CD4-positive, CD25-positive, alpha-beta regulatory T cell (primary cell): Measurements from ENCODE around the gene NSG1. TPM values are rescaled to one million over a fixed set of nuclear protein-coding genes. Genes with fewer than 3 reads are reported as not detected.

Experiments
- ATAC-seq, 2 donors: fragments of 150-1000 bp; cut with Tn5 transposase; one replicate each; pipeline ENCODE4 v1.10.0; 2021; ENCODE audit warnings: low read depth in 2 of 2, moderate number of reproducible peaks in 2 of 2, moderate library complexity in 1 of 2
- DNase-seq, 3 donors: peaks; one replicate each; pipeline versions ENCODE4 v3.0.0 to v3.0.0-alpha.2; 2012 to 2022; ENCODE audit warnings: mixed read lengths in 1 of 3
- H3K27ac ChIP-seq: one replicate; pipeline ENCODE4 v1.7.0; 2013; ENCODE audit warnings: mild to moderate bottlenecking, low read length; ENCODE audit not compliant: insufficient read depth, poor library complexity, severe bottlenecking
- H3K27me3 ChIP-seq: one replicate; pipeline ENCODE4 v1.7.0; 2013; ENCODE audit warnings: low read length; ENCODE audit not compliant: control insufficient read depth, insufficient read depth
- H3K36me3 ChIP-seq: one replicate; pipeline ENCODE4 v1.7.0; 2013; ENCODE audit warnings: mild to moderate bottlenecking, low read length, moderate library complexity; ENCODE audit not compliant: control insufficient read depth, insufficient read depth
- H3K4me1 ChIP-seq: 2 replicates; pipeline ENCODE4 v1.7.0; 2013; ENCODE audit warnings: mild to moderate bottlenecking, low read length; ENCODE audit not compliant: insufficient read depth, control insufficient read depth, poor library complexity, severe bottlenecking
- H3K4me3 ChIP-seq: one replicate; pipeline ENCODE4 v1.7.0; 2013; ENCODE audit warnings: low read depth, mild to moderate bottlenecking, low read length, moderate library complexity
- H3K9me3 ChIP-seq, 2 experiments: 1 replicate in 1 of 2; 2 replicates in 1 of 2; pipeline ENCODE4 v1.7.0; 2013; ENCODE audit warnings: low read length in 2 of 2, mild to moderate bottlenecking in 1 of 2, moderate library complexity in 1 of 2; ENCODE audit not compliant: control insufficient read depth in 2 of 2
- H3K27ac Mint-ChIP-seq, 3 donors: one replicate each; pipeline ENCODE4 v1.8.0; 2020 to 2022; ENCODE audit warnings: mild to moderate bottlenecking in 3 of 3, mixed read lengths in 3 of 3, moderate library complexity in 2 of 3
- H3K27me3 Mint-ChIP-seq: one replicate; pipeline ENCODE4 v1.8.0; 2022; ENCODE audit warnings: mild to moderate bottlenecking, mixed read lengths
- H3K36me3 Mint-ChIP-seq: one replicate; pipeline ENCODE4 v1.8.0; 2020; ENCODE audit warnings: mixed read lengths
- H3K4me1 Mint-ChIP-seq, 4 donors: one replicate each; pipeline ENCODE4 v1.8.0; 2020 to 2022; ENCODE audit warnings: mixed read lengths in 4 of 4, mild to moderate bottlenecking in 1 of 4
- H3K4me3 Mint-ChIP-seq, 4 donors: one replicate each; pipeline ENCODE4 v1.8.0; 2020 to 2022; ENCODE audit warnings: mild to moderate bottlenecking in 4 of 4, mixed read lengths in 4 of 4, moderate library complexity in 3 of 4
- H3K9me3 Mint-ChIP-seq, 7 donors: one replicate each; pipeline ENCODE4 v1.8.0; 2020 to 2022; ENCODE audit warnings: mixed read lengths in 7 of 7, mild to moderate bottlenecking in 3 of 7, moderate library complexity in 2 of 7
- polyA plus RNA-seq, 4 donors: library from polyadenylated mRNA; unstranded; fragments of 300-500 nt; fragmentation: Illumina TruSeq; gene quantifications; one replicate each; pipeline ENCODE4 v1.2.3, GENCODE V29; 2021
- total RNA-seq: library from RNA; stranded (reverse); gene quantifications from one replicate; pipeline ENCODE4 v1.2.3, GENCODE V29; 2022

The NSG1 gene
- total and polyA plus RNA-seq, 5 donors from 2014 or later: 0.62 to 4.6 (median 2.6) TPM

DNA sequence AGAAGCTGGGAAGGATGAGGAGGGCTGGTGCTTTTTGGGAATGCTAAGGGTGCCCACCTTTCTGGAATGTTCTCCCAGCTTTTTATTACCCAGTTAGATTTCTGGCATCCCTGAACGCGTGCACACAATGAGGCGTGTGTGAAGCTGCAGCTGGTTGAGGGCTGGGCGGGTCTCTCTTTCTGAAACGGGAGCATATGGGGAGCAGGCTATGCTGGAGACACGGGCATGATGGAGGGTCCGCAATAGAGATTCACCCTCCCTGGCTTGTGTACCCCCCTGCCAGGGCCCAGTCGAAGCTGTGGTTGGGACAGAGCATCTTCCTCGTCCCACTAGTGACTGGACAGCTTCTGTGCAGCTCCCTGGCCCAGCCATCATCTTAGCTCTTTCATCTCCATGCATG lies 8.5 kb downstream of the NSG1 start:
- Mint-ChIP-seq H3K4me3 (no peak overlapping the region), H3K27me3 (peaks cover 7% of the 10 kb centered on the region), H3K36me3 (peaks cover 3% of the 10 kb centered on the region), H3K27ac (no peak overlapping the region), H3K4me1 (no peaks in the 10 kb centered on the region), H3K9me3 (peaks cover 0 to 3% (median 0%) of the 10 kb centered on the region in 7 donors)
- Histone ChIP-seq H3K27me3 (no peaks in the 10 kb centered on the region), H3K4me1 (no peaks in the 10 kb centered on the region), H3K27ac (no peak overlapping the region), H3K4me3 (no peak overlapping the region), H3K36me3 (no peaks in the 10 kb centered on the region), H3K9me3 (no peaks in the 10 kb centered on the region)
- DNase-seq: no peak
- no peak for ATAC-seq

DNA sequence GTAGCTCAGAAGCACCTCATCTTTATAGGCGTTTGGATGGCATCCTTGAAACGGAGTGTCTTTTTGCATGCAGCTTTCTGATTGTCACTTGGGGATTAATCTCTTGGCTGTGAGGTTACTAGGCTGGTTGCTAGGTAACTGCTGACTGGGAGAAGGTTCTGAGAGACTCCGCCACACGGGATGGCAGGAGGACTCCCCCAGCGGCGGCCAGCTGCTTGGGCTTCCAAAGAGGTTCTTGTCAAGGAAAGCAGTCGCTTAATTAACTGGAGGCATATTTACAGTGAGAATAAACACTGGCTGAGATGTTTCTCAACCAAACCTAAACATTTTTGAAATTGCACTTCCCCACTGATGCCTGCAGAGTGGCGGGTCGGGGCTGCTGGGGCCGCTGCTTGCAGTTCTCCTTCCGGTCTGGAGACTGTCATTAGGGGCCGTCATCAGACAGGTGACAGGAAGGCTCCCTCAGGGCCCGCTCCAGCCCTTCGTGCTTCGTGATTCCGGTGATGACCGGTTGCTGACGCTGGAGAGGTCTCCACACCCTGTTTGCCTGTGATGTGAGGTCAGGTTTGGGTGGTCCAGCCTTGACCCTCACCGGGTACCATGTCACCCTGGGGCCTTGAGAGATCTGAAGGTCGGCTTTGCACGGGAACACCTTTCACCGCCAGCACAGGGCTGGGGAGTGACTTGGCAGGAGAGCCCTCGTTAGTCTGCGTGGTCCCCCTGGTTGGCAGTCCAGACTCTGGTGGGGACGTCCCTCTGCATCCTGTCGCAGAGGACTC lies 9.1 kb downstream of the NSG1 start:
- H3K9me3 ChIP-seq: no peaks in the 10 kb centered on the region
- no peak overlapping the region for H3K27ac ChIP-seq
- H3K27me3 Mint-ChIP-seq: peaks cover 4% of the 10 kb centered on the region
- H3K4me1 ChIP-seq: no peaks in the 10 kb centered on the region
- DNase-seq: no peak
- peaks cover 0 to 3% (median 0%) of the 10 kb centered on the region in 7 donors for H3K9me3 Mint-ChIP-seq
- no peaks in the 10 kb centered on the region for H3K36me3 ChIP-seq
- H3K27me3 ChIP-seq: peaks cover 2% of the 10 kb centered on the region
- ATAC-seq: no peak
- H3K4me1 Mint-ChIP-seq: no peaks in the 10 kb centered on the region
- no peak overlapping the region for H3K27ac Mint-ChIP-seq
- no peak overlapping the region for H3K4me3 ChIP-seq
- no peak overlapping the region for H3K4me3 Mint-ChIP-seq
- peaks cover 3% of the 10 kb centered on the region for H3K36me3 Mint-ChIP-seq

- H3K4me3 ChIP-seq: no peak overlapping the region
- H3K9me3 Mint-ChIP-seq: peaks cover 0 to 3% (median 0%) of the 10 kb centered on the region in 7 donors
- no peaks in the 10 kb centered on the region for H3K4me1 ChIP-seq
- ATAC-seq: no peak
- H3K36me3 Mint-ChIP-seq: peaks cover 3% of the 10 kb centered on the region
- no peak overlapping the region for H3K4me3 Mint-ChIP-seq
- peaks cover 3% of the 10 kb centered on the region for H3K27me3 Mint-ChIP-seq
- H3K27me3 ChIP-seq: peaks cover 2% of the 10 kb centered on the region
- H3K27ac ChIP-seq: no peak overlapping the region
- H3K9me3 ChIP-seq: no peaks in the 10 kb centered on the region
- H3K36me3 ChIP-seq: no peaks in the 10 kb centered on the region
- H3K27ac Mint-ChIP-seq: peak overlapping the region in 1 of 3 donors; percentile 59
- no peak for DNase-seq
- H3K4me1 Mint-ChIP-seq: no peaks in the 10 kb centered on the region
Measured at GRCh38 chr4:4396628-4397440, 9.9 kb downstream of the NSG1 start.

DNA sequence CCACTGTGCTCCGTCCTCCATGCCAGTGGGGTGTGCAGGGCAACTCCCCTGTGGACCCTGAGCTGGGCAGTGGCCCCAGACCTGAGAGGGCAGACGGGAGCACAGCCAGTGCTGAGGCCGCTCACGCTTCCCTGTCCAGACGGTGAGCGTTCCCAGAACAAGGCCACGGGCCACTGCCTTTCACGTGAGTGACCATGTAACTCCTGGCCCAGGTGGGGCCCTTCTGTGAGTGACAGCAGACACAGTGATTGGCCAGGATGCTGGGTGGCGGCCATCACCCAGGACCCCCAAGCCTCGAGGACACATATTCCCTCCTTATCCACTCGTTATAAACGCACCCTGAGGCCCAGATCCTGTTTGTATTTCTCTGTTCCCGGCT lies 10.5 kb downstream of the NSG1 start:
- Mint-ChIP-seq H3K36me3 (peaks cover 3% of the 10 kb centered on the region), H3K27ac (no peak overlapping the region), H3K9me3 (peaks cover 0 to 3% (median 0%) of the 10 kb centered on the region in 7 donors), H3K4me1 (no peaks in the 10 kb centered on the region), H3K27me3 (no peaks in the 10 kb centered on the region), H3K4me3 (no peak overlapping the region)
- no peaks in the 10 kb centered on the region for H3K4me1 ChIP-seq
- no peak overlapping the region for H3K4me3 ChIP-seq
- H3K36me3 ChIP-seq: no peaks in the 10 kb centered on the region
- no peak for DNase-seq
- no peak overlapping the region for H3K27ac ChIP-seq
- no peaks in the 10 kb centered on the region for H3K9me3 ChIP-seq
- peaks cover 2% of the 10 kb centered on the region for H3K27me3 ChIP-seq
- ATAC-seq: no peak

GRCh38 chr4:4398430-4398829 lies 11.5 kb downstream of the NSG1 start:
- Histone ChIP-seq H3K27me3 (peaks cover 2% of the 10 kb centered on the region), H3K9me3 (no peaks in the 10 kb centered on the region), H3K4me3 (no peak overlapping the region), H3K36me3 (no peaks in the 10 kb centered on the region), H3K4me1 (no peaks in the 10 kb centered on the region), H3K27ac (no peak overlapping the region)
- Mint-ChIP-seq H3K9me3 (peaks cover 0 to 3% (median 0%) of the 10 kb centered on the region in 7 donors), H3K4me3 (no peak overlapping the region), H3K4me1 (no peaks in the 10 kb centered on the region), H3K27ac (no peak overlapping the region), H3K27me3 (no peaks in the 10 kb centered on the region), H3K36me3 (peaks cover 3% of the 10 kb centered on the region)
- DNase-seq: no peak
- ATAC-seq: no peak

DNA sequence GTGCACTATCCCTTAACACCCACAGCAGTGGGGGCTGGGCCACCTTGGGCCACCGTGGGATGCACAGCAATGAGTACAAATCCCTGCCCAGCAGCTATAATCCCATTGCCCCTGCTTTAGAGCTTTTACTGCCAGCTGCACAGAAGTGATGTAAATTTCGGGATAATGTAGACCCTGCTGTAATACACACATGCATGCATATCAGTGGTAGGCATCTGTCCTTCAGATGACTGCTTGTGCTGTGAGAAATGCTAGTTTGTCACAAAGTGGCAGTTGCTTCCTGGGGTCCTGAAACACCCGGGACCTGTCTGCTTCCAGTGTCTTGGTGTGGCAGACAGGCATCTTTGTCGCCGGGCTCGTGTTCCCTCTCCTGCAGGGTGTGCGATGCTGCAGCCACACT lies 14.1 kb downstream of the NSG1 start:
- no peak overlapping the region for H3K27ac ChIP-seq
- H3K4me1 ChIP-seq: no peaks in the 10 kb centered on the region
- Mint-ChIP-seq H3K9me3 (peaks cover 0 to 3% (median 0%) of the 10 kb centered on the region in 7 donors), H3K36me3 (no peaks in the 10 kb centered on the region), H3K4me3 (no peak overlapping the region), H3K4me1 (no peaks in the 10 kb centered on the region), H3K27ac (no peak overlapping the region), H3K27me3 (peaks cover 8% of the 10 kb centered on the region)
- no peak overlapping the region for H3K4me3 ChIP-seq
- DNase-seq: no peak
- H3K9me3 ChIP-seq: no peaks in the 10 kb centered on the region
- peaks cover 2% of the 10 kb centered on the region for H3K27me3 ChIP-seq
- no peak for ATAC-seq
- H3K36me3 ChIP-seq: no peaks in the 10 kb centered on the region

DNA sequence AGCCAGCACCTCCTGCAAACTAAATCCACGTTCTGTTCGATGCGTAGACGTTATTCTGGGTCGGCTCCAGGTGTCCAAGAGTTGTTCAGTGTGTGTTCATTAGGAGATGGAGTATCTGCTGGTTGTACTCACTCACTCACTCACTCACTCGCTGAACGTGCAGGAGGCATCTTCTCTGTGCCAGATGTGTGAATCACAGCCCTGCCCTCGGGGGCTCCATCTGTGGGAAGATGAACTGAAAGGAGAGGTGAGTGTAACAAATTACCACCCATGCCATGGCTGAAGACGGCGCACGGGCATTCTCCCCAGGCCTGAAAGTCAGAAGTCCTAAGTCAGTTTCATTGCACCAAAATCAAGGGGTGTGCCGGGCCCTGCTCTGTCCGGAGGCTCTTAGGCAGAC lies 16.1 kb downstream of the NSG1 start:
- Histone ChIP-seq H3K27me3 (peaks cover 2% of the 10 kb centered on the region), H3K4me3 (no peak overlapping the region), H3K9me3 (no peaks in the 10 kb centered on the region), H3K4me1 (no peaks in the 10 kb centered on the region), H3K36me3 (no peaks in the 10 kb centered on the region), H3K27ac (no peak overlapping the region)
- H3K4me3 Mint-ChIP-seq: no peak overlapping the region
- H3K9me3 Mint-ChIP-seq: peaks cover 0 to 3% (median 0%) of the 10 kb centered on the region in 7 donors
- DNase-seq (no peak), ATAC-seq (no peak)
- no peaks in the 10 kb centered on the region for H3K4me1 Mint-ChIP-seq
- H3K27me3 Mint-ChIP-seq: peaks cover 8% of the 10 kb centered on the region
- H3K27ac Mint-ChIP-seq: no peak overlapping the region
- H3K36me3 Mint-ChIP-seq: no peaks in the 10 kb centered on the region
